GF-D8 (cell line): ENCODE results near the gene WASF3.

Source experiments
- DNase-seq: peaks from one replicate; lab custom pipeline; 2025; lab: John Stamatoyannopoulos, UW

The WASF3 gene

GRCh38 chr13:26557393-26558073, at the start of gene WASF3:
Gene WASF3, plus strand, starts transcription at chr13:26557683. Its CDS starts 84,588 bp downstream, at chr13:26642271.
- no peak for DNase-seq

- no peak for DNase-seq
These were observed 48.6 kb upstream of the WASF3 start for GRCh38 chr13:26508885-26509284.

GRCh38 chr13:26509491-26509890, 48.0 kb upstream of the WASF3 start:
- no peak for DNase-seq

GRCh38 chr13:26513931-26514330, 43.6 kb upstream of the WASF3 start:
- DNase-seq, result no peak

- DNase-seq, result no peak
These were observed 41.8 kb upstream of the WASF3 start for GRCh38 chr13:26515721-26516120.

- DNase-seq, result no peak
These were observed 39.5 kb upstream of the WASF3 start for GRCh38 chr13:26517936-26518335.

GRCh38 chr13:26518451-26518959, 39.0 kb upstream of the WASF3 start:
- DNase-seq, result no peak

GRCh38 chr13:26522571-26522970, 34.9 kb upstream of the WASF3 start:
- DNase-seq, result no peak

GRCh38 chr13:26523007-26523406, 34.5 kb upstream of the WASF3 start:
- DNase-seq, result no peak

- no peak for DNase-seq
These were observed 32.0 kb upstream of the WASF3 start for GRCh38 chr13:26525528-26525927.

- no peak for DNase-seq
These were observed 30.7 kb upstream of the WASF3 start for GRCh38 chr13:26526702-26527216.

GRCh38 chr13:26528527-26528926, 29.0 kb upstream of the WASF3 start:
- DNase-seq, result no peak

- no peak for DNase-seq
These were observed 28.0 kb upstream of the WASF3 start for GRCh38 chr13:26529441-26529840.

- no peak for DNase-seq
These were observed 25.7 kb upstream of the WASF3 start for GRCh38 chr13:26531742-26532141.

- no peak for DNase-seq
These were observed 23.3 kb upstream of the WASF3 start for GRCh38 chr13:26534036-26534726.

GRCh38 chr13:26538363-26539317, 18.8 kb upstream of the WASF3 start:
- no peak for DNase-seq

GRCh38 chr13:26539738-26540292, 17.7 kb upstream of the WASF3 start:
- DNase-seq, result no peak

GRCh38 chr13:26540334-26540733, 17.1 kb upstream of the WASF3 start:
- DNase-seq, result no peak

GRCh38 chr13:26541041-26541440, 16.4 kb upstream of the WASF3 start:
- no peak for DNase-seq

- DNase-seq, result no peak
These were observed 15.6 kb upstream of the WASF3 start for GRCh38 chr13:26541678-26542568.

GRCh38 chr13:26544707-26545106, 12.8 kb upstream of the WASF3 start:
- DNase-seq, result no peak
